Activated CD4-positive, alpha-beta T cell treated with anti-CD3 and anti-CD28 coated beads, Interleukin-2, Interleukin-6, amounts not matched to agents 100 ng/mL and 50 ng/mL, durations not matched to agents 16 hours and 8 hours (primary cell): ENCODE data around the gene WDR46.

Experiments
- DNase-seq: peaks from one replicate; pipeline ENCODE4 v3.0.0-alpha.2; 2020

WDR46 gene

GRCh38 chr6:33288921-33289783 is at the start of gene WDR46, which contains the start of gene PFDN6:
Gene WDR46 (minus strand): TSS chr6:33289239. CDS start chr6:33289170, 69 bp downstream.
Gene PFDN6 (plus strand): TSS chr6:33289601. CDS start chr6:33289857, 256 bp downstream.
- DNase-seq = peak; percentile 91

GRCh38 chr6:33336495-33336894 is 47.5 kb upstream of the WDR46 start:
- no peak for DNase-seq

GRCh38 chr6:33335916-33336315 is 46.9 kb upstream of the WDR46 start:
- DNase-seq = no peak

- DNase-seq = no peak
Measured at GRCh38 chr6:33333666-33334065, 44.6 kb upstream of the WDR46 start.

GRCh38 chr6:33330736-33331135 is 41.7 kb upstream of the WDR46 start:
- no peak for DNase-seq

- DNase-seq = no peak
Measured at GRCh38 chr6:33329058-33329457, 40.0 kb upstream of the WDR46 start.

GRCh38 chr6:33324125-33324524 is 35.1 kb upstream of the WDR46 start:
- DNase-seq = no peak

- DNase-seq = no peak
Measured at GRCh38 chr6:33323623-33323948, 34.5 kb upstream of the WDR46 start.

GRCh38 chr6:33321227-33321626 is 32.2 kb upstream of the WDR46 start:
- DNase-seq = no peak

- DNase-seq = no peak
Measured at GRCh38 chr6:33320315-33321181, 31.5 kb upstream of the WDR46 start.

- DNase-seq = no peak
Measured at GRCh38 chr6:33319939-33320314, 30.9 kb upstream of the WDR46 start.

GRCh38 chr6:33318426-33319073 is 29.5 kb upstream of the WDR46 start:
- DNase-seq = no peak

- peak; percentile 97 for DNase-seq
Measured at GRCh38 chr6:33317669-33318425, 28.8 kb upstream of the WDR46 start, which contains the start of gene ZBTB22. Gene ZBTB22 (minus strand): TSS chr6:33317744. CDS start chr6:33316916, 828 bp downstream.

GRCh38 chr6:33317419-33317668 is 28.3 kb upstream of the WDR46 start:
- DNase-seq = no peak

GRCh38 chr6:33316603-33317418 is 27.8 kb upstream of the WDR46 start:
- DNase-seq = no peak

- DNase-seq = no peak
Measured at GRCh38 chr6:33315793-33316602, 27.0 kb upstream of the WDR46 start.

GRCh38 chr6:33314943-33315792 is 26.1 kb upstream of the WDR46 start:
- no peak for DNase-seq

- peak; percentile 71 for DNase-seq
Measured at GRCh38 chr6:33314515-33314942, 25.5 kb upstream of the WDR46 start.

GRCh38 chr6:33313709-33314514 is 24.9 kb upstream of the WDR46 start, which contains the start of gene TAPBP:
Gene TAPBP (minus strand): TSS chr6:33314078. CDS start chr6:33314041, 37 bp downstream.
- DNase-seq = peak; percentile 92
